OCI-LY7 (cell line): ENCODE measurements around the gene EIF2D. TPM values are rescaled to one million over a fixed set of nuclear protein-coding genes. Genes with fewer than 3 reads are reported as not detected.

Experiments
- BruUV-seq: library from RNA; stranded (reverse); fragments of 400-500 nt; replicated peaks from 2 replicates; lab custom pipeline; 2021; lab: Mats Ljungman, UMichigan
- CTCF ChIA-PET: fragments of 300-600 bp; sonication (Branson Sonifier 250); formaldehyde crosslinking; loops from one replicate; lab custom pipeline; 2022; ENCODE audit warnings: antibody characterized with exemption; ENCODE audit not compliant: unreplicated experiment; lab: Charles Lee
- POLR2A ChIA-PET: fragments of 300-600 bp; sonication (Branson Sonifier 250); formaldehyde crosslinking; loops from one replicate; lab custom pipeline; 2022; ENCODE audit warnings: antibody characterized with exemption; lab: Charles Lee
- DNase-seq: peaks from one replicate; pipeline ENCODE4 v3.0.0-alpha.2; 2015; ENCODE audit warnings: low spot score
- H2AFZ ChIP-seq: fragments of 200-600 bp; sonication (generic), shearing (Covaris generic); 2 replicates; pipeline ENCODE4 v1.6.1; 2014; ENCODE audit warnings: mild to moderate bottlenecking, antibody characterized with exemption, low read length, moderate library complexity
- H3K27ac ChIP-seq: fragments of 200-600 bp; sonication (generic); 2 replicates; pipeline ENCODE4 v1.5.1; 2014; ENCODE audit warnings: mixed run types, low read depth, mild to moderate bottlenecking, moderate library complexity, low read length, inconsistent platforms; ENCODE audit not compliant: poor library complexity, severe bottlenecking
- H3K36me3 ChIP-seq: fragments of 200-600 bp; sonication (generic); 2 replicates; pipeline ENCODE4 v1.6.1; 2014; ENCODE audit warnings: mild to moderate bottlenecking, antibody characterized with exemption, low read length, moderate library complexity, mixed read lengths; ENCODE audit not compliant: insufficient read depth
- H3K4me1 ChIP-seq: fragments of 200-600 bp; sonication (generic); 2 replicates; pipeline ENCODE4 v1.5.1; 2014; ENCODE audit warnings: mild to moderate bottlenecking, low read length; ENCODE audit not compliant: insufficient read depth, poor library complexity, severe bottlenecking
- H3K4me2 ChIP-seq: fragments of 200-600 bp; sonication (generic); 2 replicates; pipeline ENCODE4 v1.6.1; 2014; ENCODE audit warnings: mild to moderate bottlenecking, low read length
- H3K4me3 ChIP-seq: fragments of 200-600 bp; sonication (generic); 2 replicates; pipeline ENCODE4 v1.5.1; 2014; ENCODE audit warnings: mild to moderate bottlenecking, low read depth, low read length; ENCODE audit not compliant: poor library complexity, severe bottlenecking
- H3K79me2 ChIP-seq: fragments of 200-600 bp; sonication (generic); 2 replicates; pipeline ENCODE4 v1.6.1; 2016; ENCODE audit warnings: low read depth, mild to moderate bottlenecking, low read length, moderate library complexity, mixed read lengths; ENCODE audit not compliant: insufficient read depth
- H3K9me2 ChIP-seq: fragments of 200-600 bp; sonication (generic); 2 replicates; pipeline ENCODE4 v1.6.1; 2016; ENCODE audit warnings: mild to moderate bottlenecking, low read length, mixed read lengths; ENCODE audit not compliant: insufficient read depth
- H3K9me3 ChIP-seq: fragments of 200-600 bp; sonication (generic); 2 replicates; pipeline ENCODE4 v1.6.1; 2014; ENCODE audit warnings: mild to moderate bottlenecking, mixed run types, low read length, mixed read lengths
- H4K20me1 ChIP-seq: fragments of 200-600 bp; sonication (generic); 2 replicates; pipeline ENCODE4 v1.6.1; 2014; ENCODE audit warnings: mild to moderate bottlenecking, antibody characterized with exemption, low read length, moderate library complexity, mixed read lengths; ENCODE audit not compliant: insufficient read depth
- EZH2phosphoT487 ChIP-seq: fragments of 200-600 bp; sonication (generic); IDR thresholded peaks from 2 replicates; pipeline ENCODE4 v1.6.1; 2018; ENCODE audit warnings: low read depth, borderline replicate concordance, mild to moderate bottlenecking, mixed run types, antibody characterized with exemption, low read length, moderate library complexity, mixed read lengths
- intact Hi-C: fragments of 100-400 bp; cut with micrococcal nuclease; formaldehyde crosslinking; loops from one replicate; pipeline ENCODE4 v1.10.0; 2022; ENCODE audit not compliant: unreplicated experiment
- total RNA-seq, 2 experiments: library from RNA; depleted of rRNA in 1 of 2; stranded (reverse); fragments of >200 nt in 1 of 2; shearing (Covaris generic) in 1 of 2; gene quantifications; 2 replicates each; pipeline ENCODE4 v1.2.3, GENCODE V29; 2014 to 2022
- TF ChIP-seq, protein P1 (sequence below): fragments of 200-600 bp; sonication (generic); conservative IDR thresholded peaks from 2 replicates; pipeline ENCODE4 v1.5.1; 2014; ENCODE audit warnings: mild to moderate bottlenecking, antibody characterized with exemption, low read length, moderate library complexity, mixed read lengths

EIF2D gene
- total RNA-seq, 2 experiments from 2014 or later, result 68.6 to 85.4 TPM

DNA sequence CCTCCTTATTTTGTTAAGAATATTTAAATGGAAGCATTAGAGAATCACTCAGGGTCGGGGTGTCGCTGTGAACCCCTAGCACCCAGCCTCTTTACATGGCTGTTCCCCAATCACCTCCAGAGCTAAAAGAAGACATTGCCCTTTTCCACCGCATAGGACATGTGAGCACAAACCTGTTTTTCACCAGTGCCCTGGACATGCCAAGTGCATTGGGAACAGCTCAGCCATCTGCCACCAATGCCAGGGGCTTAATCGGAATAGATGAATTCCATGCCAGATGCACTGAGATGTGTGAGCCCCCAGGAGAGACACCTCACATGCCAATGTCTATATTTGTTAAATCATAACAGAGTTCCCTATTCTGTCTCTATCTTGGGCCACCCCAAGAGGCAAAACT, 33.3 kb downstream of the EIF2D start:
- DNase-seq, result no peak
- H3K27ac ChIP-seq, result no peak overlapping the region
- no peaks in the 10 kb centered on the region for H4K20me1 ChIP-seq
- peaks cover 4% of the 10 kb centered on the region; the same call in 1 of the 2 replicates for H3K36me3 ChIP-seq
- H3K4me3 ChIP-seq, result no peak overlapping the region
- POLR2A ChIA-PET, result interaction anchor here (1.4 kb wide), 1 partner anchor 108 kb away, joined by 4 read pairs; no protein-coding TSS in a partner anchor
- H2AFZ ChIP-seq, result no peak overlapping the region
- intact Hi-C loops, result no loop called here
- no peak for TF ChIP-seq EZH2phosphoT487
- TF ChIP-seq, protein P1, sequence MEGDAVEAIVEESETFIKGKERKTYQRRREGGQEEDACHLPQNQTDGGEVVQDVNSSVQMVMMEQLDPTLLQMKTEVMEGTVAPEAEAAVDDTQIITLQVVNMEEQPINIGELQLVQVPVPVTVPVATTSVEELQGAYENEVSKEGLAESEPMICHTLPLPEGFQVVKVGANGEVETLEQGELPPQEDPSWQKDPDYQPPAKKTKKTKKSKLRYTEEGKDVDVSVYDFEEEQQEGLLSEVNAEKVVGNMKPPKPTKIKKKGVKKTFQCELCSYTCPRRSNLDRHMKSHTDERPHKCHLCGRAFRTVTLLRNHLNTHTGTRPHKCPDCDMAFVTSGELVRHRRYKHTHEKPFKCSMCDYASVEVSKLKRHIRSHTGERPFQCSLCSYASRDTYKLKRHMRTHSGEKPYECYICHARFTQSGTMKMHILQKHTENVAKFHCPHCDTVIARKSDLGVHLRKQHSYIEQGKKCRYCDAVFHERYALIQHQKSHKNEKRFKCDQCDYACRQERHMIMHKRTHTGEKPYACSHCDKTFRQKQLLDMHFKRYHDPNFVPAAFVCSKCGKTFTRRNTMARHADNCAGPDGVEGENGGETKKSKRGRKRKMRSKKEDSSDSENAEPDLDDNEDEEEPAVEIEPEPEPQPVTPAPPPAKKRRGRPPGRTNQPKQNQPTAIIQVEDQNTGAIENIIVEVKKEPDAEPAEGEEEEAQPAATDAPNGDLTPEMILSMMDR, result no peak
- H3K4me2 ChIP-seq, result no peak overlapping the region
- BruUV-seq, result no TSS peak
- CTCF ChIA-PET, result interaction anchor here (1.2 kb wide), 1 partner anchor 83 kb away, joined by 3 read pairs; no protein-coding TSS in a partner anchor
- no peaks in the 10 kb centered on the region for H3K9me2 ChIP-seq
- no peaks in the 10 kb centered on the region for H3K9me3 ChIP-seq
- H3K79me2 ChIP-seq, result no peaks in the 10 kb centered on the region
- H3K4me1 ChIP-seq, result peaks cover 25% of the 10 kb centered on the region

DNA sequence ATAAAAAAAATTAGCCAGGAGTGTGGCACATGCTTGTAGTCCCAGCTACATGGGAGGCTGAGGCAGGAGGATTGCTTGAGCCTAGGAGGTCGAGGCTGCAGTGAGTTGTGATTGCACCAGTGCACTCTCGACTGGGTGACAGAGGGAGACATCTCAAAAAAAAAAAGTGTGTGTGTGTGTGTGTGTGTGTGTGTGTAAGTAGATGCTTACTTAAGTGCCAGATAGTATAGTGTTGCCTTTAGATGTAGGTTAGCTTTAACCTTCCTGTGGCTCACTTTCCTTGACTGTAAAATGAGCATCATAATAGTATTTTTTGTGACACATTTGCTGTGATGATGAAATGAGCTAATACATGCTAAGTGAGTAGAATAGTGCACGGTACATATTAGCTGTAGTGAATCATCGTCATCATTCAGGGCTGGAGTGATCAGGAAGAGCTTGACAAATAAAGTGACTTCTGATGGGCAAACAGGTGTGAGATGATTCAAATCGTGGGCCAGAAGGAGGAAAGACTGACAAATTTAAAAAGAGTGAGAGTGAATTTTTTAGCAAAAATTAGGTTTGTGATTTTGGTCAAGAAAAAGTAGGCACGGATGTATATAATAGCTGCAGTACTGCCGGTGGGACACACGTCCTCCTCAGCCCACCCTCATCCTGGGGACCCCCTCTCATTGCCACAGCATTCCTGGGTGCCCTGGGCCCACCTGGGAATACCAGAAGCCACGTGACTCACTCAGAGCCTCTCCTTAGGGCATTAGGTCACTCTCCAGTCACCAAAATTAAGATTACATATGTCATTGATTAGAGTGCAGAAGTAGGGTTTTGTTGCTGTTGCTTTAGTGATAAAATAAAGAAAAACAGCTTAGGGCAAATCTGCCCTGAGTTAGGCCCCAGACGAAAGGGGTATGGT, 33.9 kb downstream of the EIF2D start:
- intact Hi-C loops, result no loop called here
- POLR2A ChIA-PET, result interaction anchor here (0.6 to 1.4 kb wide), 2 partner anchors 107 to 1791 kb away, joined by 3 to 4 read pairs; no protein-coding TSS in a partner anchor
- H3K4me3 ChIP-seq, result no peak overlapping the region
- H3K36me3 ChIP-seq, result peaks cover 4% of the 10 kb centered on the region; the same call in 1 of the 2 replicates
- no peak for DNase-seq
- CTCF ChIA-PET, result interaction anchor here (1.2 kb wide), 1 partner anchor 83 kb away, joined by 3 read pairs; no protein-coding TSS in a partner anchor
- no peaks in the 10 kb centered on the region for H3K79me2 ChIP-seq
- no TSS peak for BruUV-seq
- TF ChIP-seq EZH2phosphoT487, result no peak
- TF ChIP-seq, protein P1, result no peak
- H3K9me2 ChIP-seq, result no peaks in the 10 kb centered on the region
- no peak overlapping the region for H3K27ac ChIP-seq
- H4K20me1 ChIP-seq, result no peaks in the 10 kb centered on the region
- H3K9me3 ChIP-seq, result no peaks in the 10 kb centered on the region
- peaks cover 25% of the 10 kb centered on the region for H3K4me1 ChIP-seq
- H2AFZ ChIP-seq, result no peak overlapping the region
- no peak overlapping the region for H3K4me2 ChIP-seq
